ENCODE measurements around the gene OTOG.

OTOG gene

GRCh38 chr11:17591293-17591692, 44.2 kb downstream of the OTOG start:
- no peak for DNase-seq

- DNase-seq: no peak
These were observed 46.6 kb downstream of the OTOG start for GRCh38 chr11:17593466-17594245.

- DNase-seq: no peak
These were observed 47.7 kb downstream of the OTOG start for GRCh38 chr11:17594686-17595192.

- no peak for DNase-seq
These were observed 48.7 kb downstream of the OTOG start for GRCh38 chr11:17595526-17596309.

- DNase-seq: no peak
These were observed 49.2 kb downstream of the OTOG start for GRCh38 chr11:17596310-17596669.

- no peak for DNase-seq
These were observed 49.7 kb downstream of the OTOG start for GRCh38 chr11:17596711-17597110.

GRCh38 chr11:17597770-17598169, 50.7 kb downstream of the OTOG start:
- no peak for DNase-seq

GRCh38 chr11:17598700-17599459, 51.8 kb downstream of the OTOG start:
- peak; percentile 43 for DNase-seq

- no peak for DNase-seq
These were observed 52.4 kb downstream of the OTOG start for GRCh38 chr11:17599460-17599925.

- DNase-seq: no peak
These were observed 53.5 kb downstream of the OTOG start for GRCh38 chr11:17600316-17601255.

- DNase-seq: no peak
These were observed 54.2 kb downstream of the OTOG start for GRCh38 chr11:17601256-17601671.

- no peak for DNase-seq
These were observed 54.6 kb downstream of the OTOG start for GRCh38 chr11:17601676-17602075.

GRCh38 chr11:17602105-17603001, 55.3 kb downstream of the OTOG start:
- DNase-seq: no peak

- no peak for DNase-seq
These were observed 56.2 kb downstream of the OTOG start for GRCh38 chr11:17603056-17603825.

GRCh38 chr11:17604201-17604914, 57.3 kb downstream of the OTOG start:
- DNase-seq: no peak

GRCh38 chr11:17604915-17605233, 57.8 kb downstream of the OTOG start:
- DNase-seq: no peak

- DNase-seq: no peak
These were observed 58.6 kb downstream of the OTOG start for GRCh38 chr11:17605651-17606122.

- DNase-seq: no peak
These were observed 59.4 kb downstream of the OTOG start for GRCh38 chr11:17606233-17607082.

GRCh38 chr11:17607083-17607429, 60.0 kb downstream of the OTOG start:
- DNase-seq: no peak

Data from fibroblast of skin of right quadriceps (primary cell).